Esophagus muscularis mucosa (tissue), 4 donors: ENCODE results near the gene SYNGR1.

Experiments
- CTCF ChIP-seq, 3 experiments: fragments of 200-600 bp in 2 of 3; fragments of 450-650 bp in 1 of 3; sonication (generic) in 2 of 3; IDR thresholded peaks; one replicate each; pipeline ENCODE4 v1.5.1; 2017 to 2019; ENCODE audit warnings: antibody characterized with exemption in 3 of 3, mild to moderate bottlenecking in 2 of 3, moderate library complexity in 1 of 3
- EP300 ChIP-seq: sonication (generic); formaldehyde crosslinking; IDR thresholded peaks from one replicate; pipeline ENCODE4 v1.6.1; 2017; ENCODE audit warnings: antibody characterized with exemption
- POLR2A ChIP-seq: fragments of 450-650 bp; IDR thresholded peaks from one replicate; pipeline ENCODE4 v1.6.1; 2017; ENCODE audit warnings: antibody characterized with exemption, moderate library complexity, mild to moderate bottlenecking, low read depth
- POLR2AphosphoS5 ChIP-seq, 2 donors: sonication (generic); formaldehyde crosslinking; IDR thresholded peaks; one replicate each; pipeline ENCODE4 v1.6.1; 2017; ENCODE audit warnings: antibody characterized with exemption in 2 of 2

GRCh38 chr22:39344046-39344390, 5.8 kb upstream of the SYNGR1 start:
- TF ChIP-seq CTCF (IDR thresholded peaks at IDR 0.05) (no peak), POLR2AphosphoS5 (IDR thresholded peaks at IDR 0.05) (no peak), EP300 (no peak), POLR2A (no peak)
